DMS 273 treated with DMSO at 0.1 percent for 48 hours (cell line): ENCODE data around the gene ALDH3B2.
"Not testable (repeated sequence)": the region's sequence is repeated elsewhere in the genome, so short reads cannot be mapped to it uniquely, and the experiment has no call there.

Source experiments
- DNase-seq: peaks from one replicate; lab custom pipeline; 2025; lab: John Stamatoyannopoulos, UW

Gene ALDH3B2, protein sequence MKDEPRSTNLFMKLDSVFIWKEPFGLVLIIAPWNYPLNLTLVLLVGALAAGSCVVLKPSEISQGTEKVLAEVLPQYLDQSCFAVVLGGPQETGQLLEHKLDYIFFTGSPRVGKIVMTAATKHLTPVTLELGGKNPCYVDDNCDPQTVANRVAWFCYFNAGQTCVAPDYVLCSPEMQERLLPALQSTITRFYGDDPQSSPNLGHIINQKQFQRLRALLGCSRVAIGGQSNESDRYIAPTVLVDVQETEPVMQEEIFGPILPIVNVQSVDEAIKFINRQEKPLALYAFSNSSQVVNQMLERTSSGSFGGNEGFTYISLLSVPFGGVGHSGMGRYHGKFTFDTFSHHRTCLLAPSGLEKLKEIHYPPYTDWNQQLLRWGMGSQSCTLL

GRCh38 chr11:67674442-67674871 is at the start of gene ALDH3B2:
ALDH3B2 (minus strand) TSS chr11:67674623; CDS start chr11:67666935, 7,688 bp downstream.
- DNase-seq, result no peak

DNA sequence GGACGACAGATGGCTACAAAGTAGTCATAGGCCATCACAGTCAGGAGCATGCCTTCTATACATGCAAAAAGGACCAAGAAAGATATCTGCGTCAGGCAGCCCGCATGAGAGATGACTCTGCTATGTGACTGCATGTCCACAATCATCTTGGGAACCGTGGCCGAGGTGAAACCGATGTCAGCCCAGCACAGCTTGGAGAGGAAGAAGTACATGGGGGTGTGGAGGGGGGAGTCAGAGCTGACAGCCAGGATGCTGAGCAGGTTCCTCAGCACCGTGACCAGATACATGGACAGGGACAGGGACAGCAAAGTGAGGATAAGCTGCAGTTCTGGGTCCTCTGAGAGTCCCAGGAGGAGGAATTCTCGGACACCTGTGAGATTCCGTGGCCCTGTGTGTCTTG is 48.6 kb upstream of the ALDH3B2 start:
- not testable (repeated sequence) for DNase-seq

DNA sequence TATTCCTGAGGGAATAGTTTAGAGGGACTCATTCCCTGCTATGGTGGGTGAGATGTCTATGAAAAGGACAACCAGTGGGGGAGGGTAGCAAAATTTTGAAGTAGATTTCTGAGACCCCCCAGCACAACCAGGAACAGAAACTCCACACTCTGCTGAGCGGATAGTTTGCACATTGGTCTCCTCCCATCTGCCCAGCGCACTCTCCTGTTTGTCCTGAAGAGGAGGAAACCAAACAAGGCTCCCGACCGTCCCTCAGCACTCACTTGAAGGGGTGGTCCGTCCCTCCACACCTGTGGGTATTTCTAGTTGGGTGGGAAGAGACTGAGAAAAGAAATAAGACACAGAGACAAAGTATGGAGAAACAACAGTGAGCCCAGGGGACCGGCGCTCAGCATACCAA is 41.8 kb upstream of the ALDH3B2 start:
- not testable (repeated sequence) for DNase-seq

GRCh38 chr11:67715801-67716200 is 41.4 kb upstream of the ALDH3B2 start:
- not testable (repeated sequence) for DNase-seq

DNA sequence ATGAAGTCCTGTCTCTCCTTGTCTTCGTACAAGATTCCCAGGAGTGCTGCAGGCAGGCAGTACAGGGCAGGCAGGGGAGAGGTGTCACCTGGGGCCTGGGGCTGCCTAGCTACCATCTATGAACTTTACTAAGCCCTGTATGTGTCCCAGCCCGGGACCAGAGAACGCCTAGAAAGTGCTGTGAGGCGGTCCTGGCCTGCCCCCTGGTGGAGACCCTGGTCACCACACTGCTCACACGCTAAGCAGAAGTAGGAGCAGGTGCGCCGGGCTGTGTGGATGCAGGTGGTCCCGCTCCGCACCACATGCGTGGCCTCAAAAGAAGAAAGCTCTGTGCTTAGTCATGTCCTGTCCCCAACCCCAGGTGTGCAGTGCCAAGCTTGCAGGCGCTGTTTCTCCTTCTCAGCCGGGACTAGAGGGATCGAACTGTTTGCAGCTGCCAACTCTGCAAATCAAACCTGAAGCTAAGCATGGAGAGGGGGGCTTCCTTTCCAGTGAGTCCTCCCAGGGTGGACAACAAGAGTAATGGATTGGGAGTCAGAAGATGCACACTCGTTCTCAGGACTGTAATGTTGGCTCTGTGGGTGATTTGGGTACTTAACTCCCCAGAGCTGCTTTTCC is 39.6 kb upstream of the ALDH3B2 start:
- not testable (repeated sequence) for DNase-seq

- DNase-seq, result not testable (repeated sequence)
Observed at GRCh38 chr11:67711676-67712075, 37.3 kb upstream of the ALDH3B2 start.

DNA sequence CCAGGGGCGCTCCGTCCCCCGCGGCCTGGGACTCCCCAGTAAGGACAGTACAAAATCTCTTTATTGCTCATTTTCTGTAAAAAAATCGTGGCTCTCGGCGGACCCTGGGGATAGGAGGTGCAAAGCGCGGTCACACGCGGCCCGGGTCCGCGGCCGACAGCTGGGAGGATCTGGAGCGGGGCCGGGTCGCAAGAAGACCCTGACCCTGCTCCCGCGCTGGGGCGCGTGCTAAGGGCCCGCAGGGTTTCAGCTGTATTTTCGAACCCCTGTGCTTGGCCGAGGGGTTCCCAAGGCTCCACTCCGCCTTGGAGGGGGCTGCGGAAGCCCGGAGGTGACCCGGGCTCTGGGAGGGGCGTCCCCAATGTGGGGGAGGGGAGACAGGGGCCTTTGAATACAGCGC is 36.8 kb upstream of the ALDH3B2 start:
- DNase-seq, result not testable (repeated sequence)

- not testable (repeated sequence) for DNase-seq
Observed at GRCh38 chr11:67709806-67710205, 35.4 kb upstream of the ALDH3B2 start.

DNA sequence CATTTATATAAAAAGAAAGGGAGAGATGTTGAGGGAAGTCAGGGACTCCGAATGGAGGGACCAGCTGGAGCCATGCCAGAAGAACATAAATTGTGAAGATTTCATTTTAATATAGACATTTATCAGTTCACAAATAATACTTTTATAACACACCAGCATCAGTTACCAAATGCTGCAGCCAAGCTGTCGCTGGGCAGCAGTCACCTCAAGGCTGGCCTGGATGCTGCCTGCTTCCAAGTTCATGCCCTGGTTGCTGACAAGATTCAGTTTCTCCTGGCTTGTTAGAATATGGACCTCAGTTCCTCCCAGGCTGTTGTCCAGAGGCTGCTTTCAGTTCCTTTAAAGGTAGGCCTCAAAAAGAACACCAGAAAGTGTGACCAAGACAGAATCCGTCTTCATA is 30.8 kb upstream of the ALDH3B2 start:
- no peak for DNase-seq

- no peak for DNase-seq
Observed at GRCh38 chr11:67704524-67704923, 30.1 kb upstream of the ALDH3B2 start.

GRCh38 chr11:67703709-67704108 is 29.3 kb upstream of the ALDH3B2 start:
- DNase-seq, result not testable (repeated sequence)

DNA sequence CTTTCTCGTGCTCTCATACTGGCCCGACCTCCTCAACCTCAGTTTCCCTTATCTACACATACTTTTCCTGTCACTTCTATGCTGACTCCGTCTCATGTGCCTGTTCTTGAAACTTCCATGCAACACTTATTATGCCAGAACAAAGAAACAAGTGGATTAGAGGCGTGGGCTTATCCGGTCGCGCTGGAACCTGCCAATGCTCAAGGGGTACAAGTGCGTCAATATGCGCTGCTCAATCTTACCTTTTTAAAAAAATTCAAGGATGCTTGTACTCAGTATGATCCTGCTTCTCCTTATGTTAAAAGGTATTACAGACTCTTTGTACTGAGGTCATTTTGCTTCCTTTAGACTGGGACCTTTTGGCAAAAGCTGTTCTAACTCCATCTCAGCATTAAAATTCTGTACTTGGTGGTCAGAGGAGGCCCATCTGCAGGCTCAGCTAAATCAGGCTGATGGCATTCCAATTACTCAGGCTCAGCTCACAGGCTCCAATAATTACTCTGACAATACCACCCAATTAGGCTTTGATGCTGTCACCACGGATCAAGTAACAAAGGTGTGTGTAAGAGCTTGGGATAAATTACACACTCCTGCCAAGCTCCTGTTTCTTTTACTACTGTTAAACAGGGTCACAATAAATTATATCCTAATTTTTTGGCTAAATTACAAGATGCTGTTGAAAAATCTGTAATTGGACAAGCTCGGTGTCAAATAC is 26.3 kb upstream of the ALDH3B2 start:
- DNase-seq, result no peak

DNA sequence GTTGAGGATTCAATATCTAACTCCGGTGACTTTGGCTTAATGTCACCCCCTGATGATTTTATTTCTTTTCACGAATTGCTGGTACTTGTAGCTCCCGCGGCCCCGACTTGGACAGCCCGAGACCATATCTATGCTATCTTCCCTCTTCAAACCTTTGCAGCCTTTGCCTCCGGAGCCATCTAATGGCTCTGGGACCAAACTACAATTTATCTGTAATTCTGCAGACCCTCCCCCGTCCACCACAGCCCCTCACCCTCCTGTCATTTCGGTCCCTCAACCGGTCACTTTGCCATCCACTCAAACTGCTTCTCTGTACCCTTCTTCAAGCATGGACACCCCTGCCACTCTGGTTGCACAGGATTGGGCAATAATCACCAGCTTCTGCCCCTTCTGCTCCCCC is 25.7 kb upstream of the ALDH3B2 start:
- DNase-seq, result no peak

- no peak for DNase-seq
Observed at GRCh38 chr11:67699521-67699920, 25.1 kb upstream of the ALDH3B2 start.

DNA sequence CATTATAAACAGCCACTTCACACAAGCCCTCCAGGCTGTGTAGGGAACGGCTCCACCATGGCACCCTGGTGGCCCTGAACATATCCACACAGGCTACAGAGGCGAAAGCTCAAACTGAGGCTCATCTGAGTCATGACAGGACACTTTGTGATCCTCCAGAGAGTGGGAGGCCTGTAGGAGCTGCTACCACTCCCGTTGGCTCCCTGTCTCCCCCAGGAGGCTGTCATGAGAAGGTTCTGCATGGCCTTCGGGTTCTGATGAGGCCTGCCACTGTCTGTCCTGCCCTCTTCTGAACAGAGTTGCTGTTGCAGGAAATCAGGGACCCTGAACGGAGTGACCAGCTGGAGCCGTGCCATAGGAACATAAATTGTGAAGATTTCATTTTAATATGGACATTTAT is 23.8 kb upstream of the ALDH3B2 start:
- DNase-seq, result no peak

GRCh38 chr11:67697846-67698245 is 23.4 kb upstream of the ALDH3B2 start:
- DNase-seq, result no peak

- DNase-seq, result no peak
Observed at GRCh38 chr11:67696998-67697397, 22.6 kb upstream of the ALDH3B2 start.

- DNase-seq, result no peak
Observed at GRCh38 chr11:67695606-67696005, 21.2 kb upstream of the ALDH3B2 start.

GRCh38 chr11:67694875-67695555 is 20.6 kb upstream of the ALDH3B2 start:
- no peak for DNase-seq

- no peak for DNase-seq
Observed at GRCh38 chr11:67691149-67691548, 16.7 kb upstream of the ALDH3B2 start.

GRCh38 chr11:67689178-67689577 is 14.8 kb upstream of the ALDH3B2 start:
- DNase-seq, result no peak

DNA sequence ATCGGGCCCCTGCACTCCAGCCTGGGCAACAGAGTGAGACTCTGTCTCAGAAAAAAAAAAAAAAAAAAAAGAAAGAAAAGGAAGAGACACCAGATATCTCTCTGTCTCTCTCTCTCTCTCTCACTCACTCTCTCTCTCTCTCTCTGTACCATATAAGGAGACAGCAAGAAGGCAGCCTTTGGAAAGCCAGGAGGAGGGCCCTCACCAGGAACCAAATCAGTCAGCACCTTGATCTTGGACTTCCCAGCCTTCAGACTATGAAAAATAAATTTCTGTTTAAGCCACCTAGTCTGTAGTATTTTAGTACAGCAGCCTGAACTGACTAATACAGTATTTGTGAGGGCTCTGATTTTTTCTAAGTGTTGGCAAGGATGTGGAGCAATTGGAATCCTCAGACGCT is 13.6 kb upstream of the ALDH3B2 start:
- no peak for DNase-seq
